Lower leg skin (tissue), 3 donors: ENCODE measurements around the gene ONECUT2.

ENCODE experiments used
- POLR2A ChIP-seq, 2 donors: fragments of 450-650 bp; IDR thresholded peaks; one replicate each; pipeline ENCODE4 v1.6.1; 2016 to 2017; ENCODE audit warnings: antibody characterized with exemption in 2 of 2, mild to moderate bottlenecking in 1 of 2, moderate library complexity in 1 of 2
- TF ChIP-seq, protein P1 (sequence below), 3 donors: fragments of 450-650 bp; IDR thresholded peaks; one replicate each; pipeline ENCODE4 v1.5.1; 2016; ENCODE audit warnings: antibody characterized with exemption in 3 of 3, mild to moderate bottlenecking in 3 of 3, moderate library complexity in 2 of 3

DNA sequence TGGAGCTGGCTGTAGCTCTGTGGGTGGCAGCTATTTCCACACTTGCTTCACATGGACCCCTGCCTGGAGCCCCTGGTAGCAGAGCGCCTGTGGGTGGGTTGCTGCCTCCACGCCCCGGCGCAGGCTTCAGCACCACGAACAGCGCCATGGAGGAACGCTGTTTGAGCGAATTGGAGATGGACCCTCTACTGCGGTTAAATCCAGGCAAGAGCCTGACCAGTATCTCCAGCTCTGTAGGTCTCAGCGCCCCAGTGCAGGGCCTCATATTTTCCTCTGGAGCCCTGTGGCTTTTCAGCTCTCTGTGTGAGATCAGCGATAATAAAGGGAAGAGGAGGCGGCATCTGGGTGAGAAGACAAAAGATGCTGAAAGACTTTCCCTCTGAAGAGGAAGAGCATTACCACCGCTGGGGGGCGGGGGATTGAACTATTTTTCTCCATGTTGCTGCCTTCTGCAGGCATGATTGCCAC, 12.0 kb downstream of the ONECUT2 start:
- TF ChIP-seq, protein P1, sequence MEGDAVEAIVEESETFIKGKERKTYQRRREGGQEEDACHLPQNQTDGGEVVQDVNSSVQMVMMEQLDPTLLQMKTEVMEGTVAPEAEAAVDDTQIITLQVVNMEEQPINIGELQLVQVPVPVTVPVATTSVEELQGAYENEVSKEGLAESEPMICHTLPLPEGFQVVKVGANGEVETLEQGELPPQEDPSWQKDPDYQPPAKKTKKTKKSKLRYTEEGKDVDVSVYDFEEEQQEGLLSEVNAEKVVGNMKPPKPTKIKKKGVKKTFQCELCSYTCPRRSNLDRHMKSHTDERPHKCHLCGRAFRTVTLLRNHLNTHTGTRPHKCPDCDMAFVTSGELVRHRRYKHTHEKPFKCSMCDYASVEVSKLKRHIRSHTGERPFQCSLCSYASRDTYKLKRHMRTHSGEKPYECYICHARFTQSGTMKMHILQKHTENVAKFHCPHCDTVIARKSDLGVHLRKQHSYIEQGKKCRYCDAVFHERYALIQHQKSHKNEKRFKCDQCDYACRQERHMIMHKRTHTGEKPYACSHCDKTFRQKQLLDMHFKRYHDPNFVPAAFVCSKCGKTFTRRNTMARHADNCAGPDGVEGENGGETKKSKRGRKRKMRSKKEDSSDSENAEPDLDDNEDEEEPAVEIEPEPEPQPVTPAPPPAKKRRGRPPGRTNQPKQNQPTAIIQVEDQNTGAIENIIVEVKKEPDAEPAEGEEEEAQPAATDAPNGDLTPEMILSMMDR (IDR thresholded peaks at IDR 0.05) = no peak
- no peak for TF ChIP-seq POLR2A (IDR thresholded peaks at IDR 0.05)
